A549 (cell line): ENCODE data around the gene LCN1. TPM values are rescaled to one million over a fixed set of nuclear protein-coding genes. Genes with fewer than 3 reads are reported as not detected.

ENCODE experiments used
- ATAC-seq, 2 experiments: fragments of 200-7000 bp in 1 of 2; fragments of >200 bp in 1 of 2; cut with Nextera tagmentation in 1 of 2; cut with Tn5 transposase in 1 of 2; 3 replicates each; pipeline versions ENCODE4 v1.8.0 to v1.9.1; 2018 to 2020; ENCODE audit warnings: mild to moderate bottlenecking in 1 of 2, moderate library complexity in 1 of 2
- CTCF ChIA-PET: fragments of 300-600 bp; sonication (Branson Sonifier 250); formaldehyde crosslinking; extraction: SDS; loops from one replicate; lab custom pipeline; 2021; ENCODE audit warnings: antibody characterized with exemption, inconsistent platforms; lab: Yijun Ruan, JAX
- POLR2A ChIA-PET: fragments of 350-600 bp; formaldehyde crosslinking; extraction: SDS; loops from one replicate; lab custom pipeline; 2021; ENCODE audit warnings: antibody characterized with exemption, inconsistent platforms; lab: Yijun Ruan, JAX
- DNase-seq, 2 experiments: peaks; one replicate each; pipeline versions ENCODE4 v3.0.0 to v3.0.0-alpha.2; 2011 to 2016; ENCODE audit warnings: low read depth in 1 of 2, low spot score in 1 of 2
- FAIRE-seq: peaks from 2 replicates; lab custom pipeline; 2011; peaks lifted over from hg19 to GRCh38; lab: Jason Lieb, UNC
- H3K27ac ChIP-seq, 2 experiments: fragments of >200 bp; sonication (Bioruptor Twin); formaldehyde crosslinking; 3 replicates each; pipeline ENCODE4 v1.5.1; 2016 to 2017
- H3K4me1 ChIP-seq: fragments of >200 bp; sonication (Bioruptor Twin); formaldehyde crosslinking; 3 replicates; pipeline ENCODE4 v1.6.1; 2016
- H3K4me2 ChIP-seq: fragments of >200 bp; sonication (Bioruptor Twin); formaldehyde crosslinking; 3 replicates; pipeline ENCODE4 v1.6.1; 2016
- H3K4me3 ChIP-seq: fragments of >200 bp; sonication (Bioruptor Twin); formaldehyde crosslinking; 3 replicates; pipeline ENCODE4 v1.5.1; 2016
- H3K9me3 ChIP-seq: fragments of >200 bp; sonication (Bioruptor Twin); formaldehyde crosslinking; 3 replicates; pipeline ENCODE4 v1.6.1; 2016
- BCL3 ChIP-seq: fragments of >200 bp; sonication (Bioruptor Twin); formaldehyde crosslinking; IDR thresholded peaks from 3 replicates; pipeline ENCODE4 v1.6.1; 2016
- CBX2 ChIP-seq: fragments of 200-600 bp; sonication (generic); IDR thresholded peaks from 2 replicates; pipeline ENCODE4 v1.6.1; 2016; ENCODE audit warnings: low read depth, mild to moderate bottlenecking, borderline replicate concordance
- CHD2 ChIP-seq: fragments of 150-350 bp; IDR thresholded peaks from 2 replicates; pipeline ENCODE4 v1.6.1; 2014; ENCODE audit warnings: low read length; ENCODE audit not compliant: partially characterized antibody
- CHD4 ChIP-seq: fragments of 200-600 bp; sonication (generic); IDR thresholded peaks from 2 replicates; pipeline ENCODE4 v1.6.1; 2016; ENCODE audit warnings: antibody characterized with exemption, mild to moderate bottlenecking, borderline replicate concordance
- EHF ChIP-seq: fragments of 250-450 bp; sonication (Bioruptor Pico); IDR thresholded peaks from 2 replicates; pipeline ENCODE4 v1.5.0; 2020; ENCODE audit warnings: mild to moderate bottlenecking
- FOSB ChIP-seq: fragments of 250-450 bp; sonication (Bioruptor Pico); IDR thresholded peaks from 2 replicates; pipeline ENCODE4 v1.5.0; 2020; ENCODE audit warnings: mild to moderate bottlenecking, moderate library complexity
- GATA3 ChIP-seq: IDR thresholded peaks from 2 replicates; pipeline ENCODE4 v1.6.1; 2012; ENCODE audit warnings: borderline replicate concordance
- HOXA7 ChIP-seq: fragments of 250-450 bp; sonication (Bioruptor Pico); IDR thresholded peaks from 2 replicates; pipeline ENCODE4 v1.5.0; 2020; ENCODE audit warnings: mild to moderate bottlenecking, moderate library complexity
- JUNB ChIP-seq: fragments of >200 bp; sonication (Bioruptor Twin); formaldehyde crosslinking; IDR thresholded peaks from 2 replicates; pipeline ENCODE4 v1.6.1; 2016
- MAZ ChIP-seq: fragments of 150-350 bp; IDR thresholded peaks from 2 replicates; pipeline ENCODE4 v1.6.1; 2014; ENCODE audit warnings: antibody characterized with exemption, low read depth, low read length, borderline replicate concordance
- NPAS2 ChIP-seq: fragments of 250-450 bp; sonication (Bioruptor Pico); IDR thresholded peaks from 2 replicates; pipeline ENCODE4 v1.8.0; 2022; ENCODE audit warnings: mild to moderate bottlenecking, moderate library complexity, borderline replicate concordance
- POLR2A ChIP-seq: IDR thresholded peaks from 2 replicates; pipeline ENCODE4 v1.6.1; 2012; ENCODE audit warnings: mild to moderate bottlenecking, low read length
- POLR2AphosphoS2 ChIP-seq: conservative IDR thresholded peaks from 2 replicates; pipeline ENCODE4 v1.6.1; 2012; ENCODE audit warnings: low read length, improper control_type of control experiment, inconsistent platforms
- RARB ChIP-seq: fragments of 250-450 bp; sonication (Bioruptor Pico); IDR thresholded peaks from 2 replicates; pipeline ENCODE4 v1.8.0; 2021; ENCODE audit warnings: mild to moderate bottlenecking, moderate library complexity
- RNF2 ChIP-seq: fragments of 200-600 bp; sonication (generic); IDR thresholded peaks from 2 replicates; pipeline ENCODE4 v1.6.1; 2016; ENCODE audit warnings: low read depth, mild to moderate bottlenecking, antibody characterized with exemption, moderate library complexity, borderline replicate concordance
- SMC3 ChIP-seq: fragments of >200 bp; sonication (Bioruptor Twin); formaldehyde crosslinking; IDR thresholded peaks from 3 replicates; pipeline ENCODE4 v1.6.1; 2018; ENCODE audit warnings: inconsistent platforms
- SREBF2 ChIP-seq: fragments of 450-650 bp; IDR thresholded peaks from 2 replicates; pipeline ENCODE4 v1.6.1; 2014; ENCODE audit warnings: mild to moderate bottlenecking, moderate library complexity
- TFCP2L1 ChIP-seq: fragments of 250-450 bp; sonication (Bioruptor Pico); IDR thresholded peaks from 2 replicates; pipeline ENCODE4 v1.5.0; 2021; ENCODE audit warnings: mild to moderate bottlenecking
- TP53 ChIP-seq: fragments of 250-450 bp; sonication (Bioruptor Pico); IDR thresholded peaks from 2 replicates; pipeline ENCODE4 v1.5.0; 2021; ENCODE audit warnings: mild to moderate bottlenecking, moderate library complexity
- USF2 ChIP-seq: fragments of 450-650 bp; IDR thresholded peaks from 2 replicates; pipeline ENCODE4 v1.6.1; 2014; ENCODE audit warnings: antibody characterized with exemption
- ZFP36 ChIP-seq: fragments of 450-650 bp; IDR thresholded peaks from 2 replicates; pipeline ENCODE4 v1.6.1; 2014; ENCODE audit warnings: borderline replicate concordance; ENCODE audit not compliant: partially characterized antibody
- ZNF302 ChIP-seq: fragments of 250-450 bp; sonication (Bioruptor Pico); IDR thresholded peaks from 2 replicates; pipeline ENCODE4 v1.9.0; 2021; ENCODE audit warnings: inconsistent platforms, mild to moderate bottlenecking, moderate library complexity
- WGBS: methylation state at CpG from one replicate; pipeline ENCODE4 v1.1.6; 2017; ENCODE audit errors: missing lambda C conversion rate; 5-methylcytosine and 5-hydroxymethylcytosine counted together
- polyA plus RNA-seq, 4 experiments: library from polyadenylated mRNA; depleted of rRNA in 3 of 4; stranded (reverse); fragments of >200 nt; fragmentation: RNase III in 1 of 4; extraction: RNeasy Plus Mini Kit Qiagen cat#74134 plus additional on column Dnase treatment in 1 of 4; gene quantifications; 2 replicates in 3 of 4; 3 replicates in 1 of 4; pipeline ENCODE4 v1.2.3, GENCODE V29; 2011 to 2017
- TF ChIP-seq, protein P1 (sequence below): fragments of >200 bp; sonication (Bioruptor Twin); formaldehyde crosslinking; IDR thresholded peaks from 3 replicates; pipeline ENCODE4 v1.5.1; 2016
- TF ChIP-seq, protein P2 (sequence below): fragments of 200-600 bp; sonication (generic); IDR thresholded peaks from 2 replicates; pipeline ENCODE4 v1.6.1; 2016; ENCODE audit warnings: antibody characterized with exemption, mild to moderate bottlenecking, moderate library complexity

The LCN1 gene
- polyA plus RNA-seq, 2 of the 4 experiments (the other 2 are of a cell fraction), result not detected

- Histone ChIP-seq H3K4me1 (0 out of 3 replicates have a peak, but pooled peaks cover 2% of the 10 kb centered on the region), H3K9me3 (no peaks in the 10 kb centered on the region), H3K27ac (no peak overlapping the region), H3K4me2 (no peak overlapping the region), H3K4me3 (no peak overlapping the region)
- CTCF ChIA-PET, result interaction anchor here (1.7 to 1.8 kb wide), 2 partner anchors 11 to 52 kb away, joined by 3 to 4 read pairs; no protein-coding TSS in a partner anchor
- ATAC-seq, result no peak
- DNase-seq, result no peak
- WGBS, result 66% methylated on average over 9 of the region's 14 CpGs
- POLR2A ChIA-PET, result no interaction called here
- TF ChIP-seq RNF2 (no peak), SMC3 (no peak)
- FAIRE-seq, result no peak
These were observed 29.8 kb downstream of the LCN1 start for GRCh38 chr9:135551031-135551430.

- TF ChIP-seq BCL3 (no peak), HOXA7 (CRISPR knock-in tag) (no peak), TFCP2L1 (CRISPR knock-in tag) (no peak), TP53 (no peak), CHD4 (no peak), NPAS2 (no peak), RARB (CRISPR knock-in tag) (no peak), POLR2A (no peak), CHD2 (no peak), GATA3 (no peak), CBX2 (no peak)
- Histone ChIP-seq H3K4me2 (no peak overlapping the region), H3K27ac (no peak overlapping the region), H3K4me3 (no peak overlapping the region), H3K9me3 (no peaks in the 10 kb centered on the region), H3K4me1 (0 out of 3 replicates have a peak, but pooled peaks cover 2% of the 10 kb centered on the region)
- CTCF ChIA-PET, result interaction anchor here (0.6 to 1.8 kb wide), 5 partner anchors 11 to 110 kb away, joined by 3 to 4 read pairs (median 3); no protein-coding TSS in a partner anchor
- POLR2A ChIA-PET, result no interaction called here
- FAIRE-seq (no peak), DNase-seq (no peak), ATAC-seq (no peak)
- 69% methylated on average over 11 of the region's 13 CpGs for WGBS
These were observed 30.2 kb downstream of the LCN1 start for GRCh38 chr9:135551456-135551855.

- CTCF ChIA-PET, result interaction anchor here (0.6 to 1.8 kb wide), 8 partner anchors 10 to 1881 kb away, joined by 3 to 4 read pairs (median 3); no protein-coding TSS in a partner anchor
- WGBS, result 58% methylated on average over 12 of the region's 18 CpGs
- TF ChIP-seq EHF (no peak), ZFP36 (no peak), FOSB (CRISPR knock-in tag) (no peak), CHD2 (no peak), SREBF2 (no peak), POLR2A (no peak), POLR2AphosphoS2 (no peak), ZNF302 (CRISPR knock-in tag) (no peak), NPAS2 (no peak), JUNB (no peak), USF2 (no peak), MAZ (no peak)
- TF ChIP-seq, protein P1, sequence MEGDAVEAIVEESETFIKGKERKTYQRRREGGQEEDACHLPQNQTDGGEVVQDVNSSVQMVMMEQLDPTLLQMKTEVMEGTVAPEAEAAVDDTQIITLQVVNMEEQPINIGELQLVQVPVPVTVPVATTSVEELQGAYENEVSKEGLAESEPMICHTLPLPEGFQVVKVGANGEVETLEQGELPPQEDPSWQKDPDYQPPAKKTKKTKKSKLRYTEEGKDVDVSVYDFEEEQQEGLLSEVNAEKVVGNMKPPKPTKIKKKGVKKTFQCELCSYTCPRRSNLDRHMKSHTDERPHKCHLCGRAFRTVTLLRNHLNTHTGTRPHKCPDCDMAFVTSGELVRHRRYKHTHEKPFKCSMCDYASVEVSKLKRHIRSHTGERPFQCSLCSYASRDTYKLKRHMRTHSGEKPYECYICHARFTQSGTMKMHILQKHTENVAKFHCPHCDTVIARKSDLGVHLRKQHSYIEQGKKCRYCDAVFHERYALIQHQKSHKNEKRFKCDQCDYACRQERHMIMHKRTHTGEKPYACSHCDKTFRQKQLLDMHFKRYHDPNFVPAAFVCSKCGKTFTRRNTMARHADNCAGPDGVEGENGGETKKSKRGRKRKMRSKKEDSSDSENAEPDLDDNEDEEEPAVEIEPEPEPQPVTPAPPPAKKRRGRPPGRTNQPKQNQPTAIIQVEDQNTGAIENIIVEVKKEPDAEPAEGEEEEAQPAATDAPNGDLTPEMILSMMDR, result no peak
- TF ChIP-seq, protein P2, sequence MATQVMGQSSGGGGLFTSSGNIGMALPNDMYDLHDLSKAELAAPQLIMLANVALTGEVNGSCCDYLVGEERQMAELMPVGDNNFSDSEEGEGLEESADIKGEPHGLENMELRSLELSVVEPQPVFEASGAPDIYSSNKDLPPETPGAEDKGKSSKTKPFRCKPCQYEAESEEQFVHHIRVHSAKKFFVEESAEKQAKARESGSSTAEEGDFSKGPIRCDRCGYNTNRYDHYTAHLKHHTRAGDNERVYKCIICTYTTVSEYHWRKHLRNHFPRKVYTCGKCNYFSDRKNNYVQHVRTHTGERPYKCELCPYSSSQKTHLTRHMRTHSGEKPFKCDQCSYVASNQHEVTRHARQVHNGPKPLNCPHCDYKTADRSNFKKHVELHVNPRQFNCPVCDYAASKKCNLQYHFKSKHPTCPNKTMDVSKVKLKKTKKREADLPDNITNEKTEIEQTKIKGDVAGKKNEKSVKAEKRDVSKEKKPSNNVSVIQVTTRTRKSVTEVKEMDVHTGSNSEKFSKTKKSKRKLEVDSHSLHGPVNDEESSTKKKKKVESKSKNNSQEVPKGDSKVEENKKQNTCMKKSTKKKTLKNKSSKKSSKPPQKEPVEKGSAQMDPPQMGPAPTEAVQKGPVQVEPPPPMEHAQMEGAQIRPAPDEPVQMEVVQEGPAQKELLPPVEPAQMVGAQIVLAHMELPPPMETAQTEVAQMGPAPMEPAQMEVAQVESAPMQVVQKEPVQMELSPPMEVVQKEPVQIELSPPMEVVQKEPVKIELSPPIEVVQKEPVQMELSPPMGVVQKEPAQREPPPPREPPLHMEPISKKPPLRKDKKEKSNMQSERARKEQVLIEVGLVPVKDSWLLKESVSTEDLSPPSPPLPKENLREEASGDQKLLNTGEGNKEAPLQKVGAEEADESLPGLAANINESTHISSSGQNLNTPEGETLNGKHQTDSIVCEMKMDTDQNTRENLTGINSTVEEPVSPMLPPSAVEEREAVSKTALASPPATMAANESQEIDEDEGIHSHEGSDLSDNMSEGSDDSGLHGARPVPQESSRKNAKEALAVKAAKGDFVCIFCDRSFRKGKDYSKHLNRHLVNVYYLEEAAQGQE, result no peak
- no peak overlapping the region for H3K27ac ChIP-seq
- H3K9me3 ChIP-seq, result no peaks in the 10 kb centered on the region
- H3K4me2 ChIP-seq, result no peak overlapping the region
- POLR2A ChIA-PET, result no interaction called here
- ATAC-seq (no peak), DNase-seq (no peak), FAIRE-seq (no peak)
- no peak overlapping the region for H3K4me3 ChIP-seq
- H3K4me1 ChIP-seq, result 0 out of 3 replicates have a peak, but pooled peaks cover 2% of the 10 kb centered on the region
These were observed 30.9 kb downstream of the LCN1 start for GRCh38 chr9:135552021-135552697.
